ENCODE results near the gene FBXO46. TPM values are rescaled to one million over a fixed set of nuclear protein-coding genes. Genes with fewer than 3 reads are reported as not detected.

The FBXO46 gene
- total RNA-seq, 1 experiment from 2014 or later: 40.1 TPM

- Mint-ChIP-seq H3K27me3 (ENCODE audit: low read depth) (peaks cover 3% of the 10 kb centered on the region; the same call in 1 of the 2 replicates), H3K9me3 (no peaks in the 10 kb centered on the region), H3K36me3 (peaks cover 43% of the 10 kb centered on the region), H3K4me1 (peaks cover 6% of the 10 kb centered on the region; the same call in 1 of the 2 replicates), H3K4me3 (peak within 1 kb of the TSS; percentile 96), H3K27ac (peak within 1 kb of the TSS; percentile 100)
- DNase-seq (ENCODE audit: low spot score) (peak; percentile 97), ATAC-seq (peak; percentile 95)
- POLR2A ChIA-PET: interaction anchor here (0.6 to 3.3 kb wide), 28 partner anchors 10 to 366 kb away, joined by 3 to 39 read pairs (median 4); partner anchors contain the start of genes FBXO46, FOSB, GIPR and RSPH6A
- CTCF ChIA-PET: interaction anchor here (0.6 to 5.4 kb wide), 52 partner anchors 9 to 1407 kb away, joined by 3 to 86 read pairs (median 5); partner anchors contain the start of genes FBXO46, MYPOP, RSPH6A and SIX5
- TF ChIP-seq CBFB (CRISPR knock-in tag; IDR thresholded peaks at IDR 0.05; ENCODE audit: low read depth) (no peak), NFYB (CRISPR knock-in tag; conservative IDR thresholded peaks at IDR 0.05; ENCODE audit: low read depth) (peak; percentile 89), FOXJ3 (CRISPR knock-in tag; IDR thresholded peaks at IDR 0.05; ENCODE audit: borderline replicate concordance) (no peak), MYBL2 (CRISPR knock-in tag; IDR thresholded peaks at IDR 0.05) (no peak), FOXP4 (CRISPR knock-in tag; IDR thresholded peaks at IDR 0.05) (peak; percentile 80), ZBTB21 (CRISPR knock-in tag; IDR thresholded peaks at IDR 0.05; ENCODE audit: borderline replicate concordance) (no peak), HMGA2 (CRISPR knock-in tag; IDR thresholded peaks at IDR 0.05) (no peak), ARID4B (CRISPR knock-in tag; IDR thresholded peaks at IDR 0.05; ENCODE audit: borderline replicate concordance) (peak; percentile 88; the same call in 1 of the 2 replicates), NFE2L1 (CRISPR knock-in tag; IDR thresholded peaks at IDR 0.05) (peak; percentile 46; the same call in 1 of the 2 replicates), ATF1 (CRISPR knock-in tag; IDR thresholded peaks at IDR 0.05) (no peak), FOXK1 (CRISPR knock-in tag; IDR thresholded peaks at IDR 0.05) (0 out of 2 replicates have a peak, but pooled peaks have one; percentile 8), RELA (CRISPR knock-in tag; IDR thresholded peaks at IDR 0.05; ENCODE audit: borderline replicate concordance) (0 out of 2 replicates have a peak, but pooled peaks have one; percentile 17), OVOL2 (CRISPR knock-in tag; IDR thresholded peaks at IDR 0.05; ENCODE audit: borderline replicate concordance) (no peak), ZNF138 (CRISPR knock-in tag; conservative IDR thresholded peaks at IDR 0.05) (no peak), CREB1 (CRISPR knock-in tag; IDR thresholded peaks at IDR 0.05) (0 out of 2 replicates have a peak, but pooled peaks have one; percentile 23), TEAD4 (CRISPR knock-in tag; IDR thresholded peaks at IDR 0.05) (no peak), SOX15 (CRISPR knock-in tag; IDR thresholded peaks at IDR 0.05) (no peak), ELF4 (CRISPR knock-in tag; IDR thresholded peaks at IDR 0.05; ENCODE audit: low read depth) (no peak), CTCF (IDR thresholded peaks at IDR 0.05) (no peak), ZNF232 (CRISPR knock-in tag; IDR thresholded peaks at IDR 0.05) (no peak)
- TF ChIP-seq, protein P1, sequence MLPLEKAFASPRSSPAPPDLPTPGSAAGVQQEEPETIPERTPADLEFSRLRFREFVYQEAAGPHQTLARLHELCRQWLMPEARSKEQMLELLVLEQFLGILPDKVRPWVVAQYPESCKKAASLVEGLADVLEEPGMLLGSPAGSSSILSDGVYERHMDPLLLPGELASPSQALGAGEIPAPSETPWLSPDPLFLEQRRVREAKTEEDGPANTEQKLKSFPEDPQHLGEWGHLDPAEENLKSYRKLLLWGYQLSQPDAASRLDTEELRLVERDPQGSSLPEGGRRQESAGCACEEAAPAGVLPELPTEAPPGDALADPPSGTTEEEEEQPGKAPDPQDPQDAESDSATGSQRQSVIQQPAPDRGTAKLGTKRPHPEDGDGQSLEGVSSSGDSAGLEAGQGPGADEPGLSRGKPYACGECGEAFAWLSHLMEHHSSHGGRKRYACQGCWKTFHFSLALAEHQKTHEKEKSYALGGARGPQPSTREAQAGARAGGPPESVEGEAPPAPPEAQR (CRISPR knock-in tag; IDR thresholded peaks at IDR 0.05): no peak
- TF ChIP-seq, protein P2, sequence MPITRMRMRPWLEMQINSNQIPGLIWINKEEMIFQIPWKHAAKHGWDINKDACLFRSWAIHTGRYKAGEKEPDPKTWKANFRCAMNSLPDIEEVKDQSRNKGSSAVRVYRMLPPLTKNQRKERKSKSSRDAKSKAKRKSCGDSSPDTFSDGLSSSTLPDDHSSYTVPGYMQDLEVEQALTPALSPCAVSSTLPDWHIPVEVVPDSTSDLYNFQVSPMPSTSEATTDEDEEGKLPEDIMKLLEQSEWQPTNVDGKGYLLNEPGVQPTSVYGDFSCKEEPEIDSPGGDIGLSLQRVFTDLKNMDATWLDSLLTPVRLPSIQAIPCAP (CRISPR knock-in tag; IDR thresholded peaks at IDR 0.05): peak; percentile 46; the same call in 1 of the 2 replicates
- TF ChIP-seq, protein P3, sequence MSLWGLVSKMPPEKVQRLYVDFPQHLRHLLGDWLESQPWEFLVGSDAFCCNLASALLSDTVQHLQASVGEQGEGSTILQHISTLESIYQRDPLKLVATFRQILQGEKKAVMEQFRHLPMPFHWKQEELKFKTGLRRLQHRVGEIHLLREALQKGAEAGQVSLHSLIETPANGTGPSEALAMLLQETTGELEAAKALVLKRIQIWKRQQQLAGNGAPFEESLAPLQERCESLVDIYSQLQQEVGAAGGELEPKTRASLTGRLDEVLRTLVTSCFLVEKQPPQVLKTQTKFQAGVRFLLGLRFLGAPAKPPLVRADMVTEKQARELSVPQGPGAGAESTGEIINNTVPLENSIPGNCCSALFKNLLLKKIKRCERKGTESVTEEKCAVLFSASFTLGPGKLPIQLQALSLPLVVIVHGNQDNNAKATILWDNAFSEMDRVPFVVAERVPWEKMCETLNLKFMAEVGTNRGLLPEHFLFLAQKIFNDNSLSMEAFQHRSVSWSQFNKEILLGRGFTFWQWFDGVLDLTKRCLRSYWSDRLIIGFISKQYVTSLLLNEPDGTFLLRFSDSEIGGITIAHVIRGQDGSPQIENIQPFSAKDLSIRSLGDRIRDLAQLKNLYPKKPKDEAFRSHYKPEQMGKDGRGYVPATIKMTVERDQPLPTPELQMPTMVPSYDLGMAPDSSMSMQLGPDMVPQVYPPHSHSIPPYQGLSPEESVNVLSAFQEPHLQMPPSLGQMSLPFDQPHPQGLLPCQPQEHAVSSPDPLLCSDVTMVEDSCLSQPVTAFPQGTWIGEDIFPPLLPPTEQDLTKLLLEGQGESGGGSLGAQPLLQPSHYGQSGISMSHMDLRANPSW (CRISPR knock-in tag; conservative IDR thresholded peaks at IDR 0.05; ENCODE audit: low read depth): no peak
These were observed 38.2 kb downstream of the FBXO46 start, which contains the start of gene QPCTL for GRCh38 chr19:45692187-45693105. TSS of gene QPCTL (plus strand) at chr19:45692666. CDS start at chr19:45692704, 38 bp downstream.
